Caco-2 (cell line): ENCODE results near the gene ZNF576. TPM values are rescaled to one million over a fixed set of nuclear protein-coding genes. Genes with fewer than 3 reads are reported as not detected.
A peak's percentile ranks its signal among the peaks of the same experiment; 100 is the strongest.

Experiments used
- BruUV-seq: library from RNA; stranded (reverse); fragments of 400-500 nt; replicated peaks from 2 replicates; lab custom pipeline; 2021; lab: Mats Ljungman, UMichigan
- CTCF ChIA-PET: fragments of 300-600 bp; sonication (Branson Sonifier 250); formaldehyde crosslinking; loops from one replicate; lab custom pipeline; 2022; ENCODE audit warnings: antibody characterized with exemption; lab: Charles Lee
- POLR2A ChIA-PET: fragments of 300-600 bp; sonication (Branson Sonifier 250); formaldehyde crosslinking; loops from one replicate; lab custom pipeline; 2022; ENCODE audit warnings: antibody characterized with exemption; lab: Charles Lee
- DNase-seq, 2 experiments: peaks; one replicate each; pipeline versions ENCODE4 v3.0.0 to v3.0.0-alpha.2; 2020 to 2022
- H3K27me3 ChIP-seq: replicated peaks from 2 replicates; pipeline ENCODE4 v1.6.0; 2011; ENCODE audit warnings: low read length; ENCODE audit not compliant: control insufficient read depth, insufficient read depth
- H3K36me3 ChIP-seq: 2 replicates; pipeline ENCODE4 v1.5.1; 2011; ENCODE audit warnings: low read length; ENCODE audit not compliant: control insufficient read depth, insufficient read depth
- H3K4me1 ChIP-seq: fragments of 250-450 bp; sonication (Bioruptor Pico); 2 replicates; pipeline ENCODE4 v1.5.1; 2020; ENCODE audit warnings: mild to moderate bottlenecking
- H3K4me3 ChIP-seq: 2 replicates; pipeline ENCODE4 v1.5.1; 2011; ENCODE audit warnings: low read depth, mild to moderate bottlenecking, control low read depth, low read length
- H3K9me3 ChIP-seq: fragments of 250-450 bp; sonication (Bioruptor Pico); 2 replicates; pipeline ENCODE4 v1.5.1; 2020; ENCODE audit warnings: mild to moderate bottlenecking, moderate library complexity
- H3K27ac Mint-ChIP-seq: one replicate; pipeline ENCODE4 v1.8.0; 2022; ENCODE audit warnings: mixed read lengths; ENCODE audit not compliant: unreplicated experiment
- H3K27me3 Mint-ChIP-seq: one replicate; pipeline ENCODE4 v1.8.0; 2022; ENCODE audit warnings: mixed read lengths; ENCODE audit not compliant: insufficient read depth, unreplicated experiment
- H3K36me3 Mint-ChIP-seq: one replicate; pipeline ENCODE4 v1.8.0; 2022; ENCODE audit warnings: mild to moderate bottlenecking, mixed read lengths; ENCODE audit not compliant: insufficient read depth, unreplicated experiment
- H3K4me1 Mint-ChIP-seq: one replicate; pipeline ENCODE4 v1.8.0; 2022; ENCODE audit warnings: low read depth, mixed read lengths; ENCODE audit not compliant: unreplicated experiment
- H3K4me3 Mint-ChIP-seq: one replicate; pipeline ENCODE4 v1.8.0; 2022; ENCODE audit warnings: mild to moderate bottlenecking, moderate library complexity, mixed read lengths; ENCODE audit not compliant: unreplicated experiment
- H3K9me3 Mint-ChIP-seq: one replicate; pipeline ENCODE4 v1.8.0; 2022; ENCODE audit warnings: mixed read lengths; ENCODE audit not compliant: unreplicated experiment
- CTCF ChIP-seq, 2 experiments: fragments of 200-600 bp in 1 of 2; IDR thresholded peaks; 1 replicate in 1 of 2; 2 replicates in 1 of 2; pipeline versions ENCODE4 v1.5.1 to v1.8.0; 2011 to 2022; ENCODE audit warnings: antibody characterized with exemption in 1 of 2, control low read depth in 1 of 2, inconsistent platforms in 1 of 2, low read depth in 1 of 2, low read length in 1 of 2, mild to moderate bottlenecking in 1 of 2, moderate library complexity in 1 of 2; ENCODE audit not compliant: insufficient read depth in 1 of 2, severe bottlenecking in 1 of 2, unreplicated experiment in 1 of 2
- intact Hi-C: fragments of 100-400 bp; cut with micrococcal nuclease; formaldehyde crosslinking; loops from one replicate; pipeline ENCODE4 v1.10.0; 2022; ENCODE audit not compliant: unreplicated experiment
- total RNA-seq: library from RNA; stranded (reverse); gene quantifications from 2 replicates; pipeline ENCODE4 v1.2.3, GENCODE V29; 2022

The ZNF576 gene
- total RNA-seq, 1 experiment from 2014 or later: 13.2 TPM

GRCh38 chr19:43569657-43570056 lies 26.7 kb upstream of the ZNF576 start:
- no TSS peak for BruUV-seq
- H3K4me3 Mint-ChIP-seq: no peak overlapping the region
- H3K4me1 ChIP-seq: no peaks in the 10 kb centered on the region
- no peaks in the 10 kb centered on the region for H3K9me3 Mint-ChIP-seq
- TF ChIP-seq CTCF (IDR thresholded peaks at IDR 0.05; ENCODE audit: insufficient read depth in 1 of 2, low read depth in 1 of 2, low read length in 1 of 2, severe bottlenecking in 1 of 2, unreplicated experiment in 1 of 2): no peak
- no peaks in the 10 kb centered on the region for H3K36me3 Mint-ChIP-seq
- H3K4me3 ChIP-seq: no peak overlapping the region
- no peaks in the 10 kb centered on the region for H3K27me3 ChIP-seq
- H3K36me3 ChIP-seq: no peaks in the 10 kb centered on the region
- ChIA-PET CTCF (no interaction called here), POLR2A (no interaction called here)
- H3K4me1 Mint-ChIP-seq: no peaks in the 10 kb centered on the region
- DNase-seq: no peak
- H3K27me3 Mint-ChIP-seq: no peaks in the 10 kb centered on the region
- no peak overlapping the region for H3K27ac Mint-ChIP-seq
- no peaks in the 10 kb centered on the region for H3K9me3 ChIP-seq
- intact Hi-C loops: no loop called here

- Histone ChIP-seq H3K9me3 (no peaks in the 10 kb centered on the region), H3K4me3 (no peak overlapping the region), H3K27me3 (no peaks in the 10 kb centered on the region), H3K4me1 (no peaks in the 10 kb centered on the region), H3K36me3 (no peaks in the 10 kb centered on the region)
- Mint-ChIP-seq H3K4me3 (no peak overlapping the region), H3K9me3 (no peaks in the 10 kb centered on the region), H3K4me1 (no peaks in the 10 kb centered on the region), H3K27me3 (no peaks in the 10 kb centered on the region), H3K27ac (no peak overlapping the region), H3K36me3 (peaks cover 4% of the 10 kb centered on the region)
- TF ChIP-seq CTCF (IDR thresholded peaks at IDR 0.05; ENCODE audit: insufficient read depth in 1 of 2, low read depth in 1 of 2, low read length in 1 of 2, severe bottlenecking in 1 of 2, unreplicated experiment in 1 of 2): no peak
- BruUV-seq: no TSS peak
- ChIA-PET CTCF (interaction anchor here (0.6 kb wide), 1 partner anchor 107 kb away, joined by 3 read pairs; no protein-coding TSS in a partner anchor), POLR2A (no interaction called here)
- intact Hi-C loops: no loop called here
- no peak for DNase-seq
These were observed 26.1 kb upstream of the ZNF576 start for GRCh38 chr19:43570174-43570791.

GRCh38 chr19:43572171-43572588 lies 24.2 kb upstream of the ZNF576 start:
- DNase-seq: no peak
- H3K27me3 ChIP-seq: no peaks in the 10 kb centered on the region
- Mint-ChIP-seq H3K9me3 (no peaks in the 10 kb centered on the region), H3K4me3 (no peak overlapping the region), H3K27me3 (peaks cover 2% of the 10 kb centered on the region), H3K4me1 (no peaks in the 10 kb centered on the region), H3K27ac (peak overlapping the region; percentile 27), H3K36me3 (peaks cover 7% of the 10 kb centered on the region)
- H3K4me1 ChIP-seq: no peaks in the 10 kb centered on the region
- intact Hi-C loops: no loop called here
- no peak for TF ChIP-seq CTCF (IDR thresholded peaks at IDR 0.05; ENCODE audit: insufficient read depth in 1 of 2, low read depth in 1 of 2, low read length in 1 of 2, severe bottlenecking in 1 of 2, unreplicated experiment in 1 of 2)
- no peaks in the 10 kb centered on the region for H3K9me3 ChIP-seq
- no TSS peak for BruUV-seq
- H3K36me3 ChIP-seq: no peaks in the 10 kb centered on the region
- CTCF ChIA-PET: interaction anchor here (1.1 kb wide), 1 partner anchor 17 kb away, joined by 3 read pairs; no protein-coding TSS in a partner anchor
- POLR2A ChIA-PET: no interaction called here
- no peak overlapping the region for H3K4me3 ChIP-seq
